Subcutaneous adipose tissue (tissue), 4 donors: ENCODE results near the gene GNAI3. TPM values are rescaled to one million over a fixed set of nuclear protein-coding genes. Genes with fewer than 3 reads are reported as not detected.

ENCODE experiments used
- total RNA-seq, 4 donors: library from RNA; depleted of rRNA; stranded (reverse); fragments of >200 nt; gene quantifications; one replicate each; pipeline ENCODE4 v1.1.0, GENCODE V29; 2016
- TF ChIP-seq, protein P1 (sequence below): fragments of 450-650 bp; IDR thresholded peaks from one replicate; pipeline ENCODE4 v1.5.1; 2016; ENCODE audit warnings: low read depth, mild to moderate bottlenecking, control low read depth, antibody characterized with exemption, moderate library complexity

The GNAI3 gene
- 1 to 10 TPM; 5.7 to 9.1 (median 7.9) TPM for total RNA-seq

DNA sequence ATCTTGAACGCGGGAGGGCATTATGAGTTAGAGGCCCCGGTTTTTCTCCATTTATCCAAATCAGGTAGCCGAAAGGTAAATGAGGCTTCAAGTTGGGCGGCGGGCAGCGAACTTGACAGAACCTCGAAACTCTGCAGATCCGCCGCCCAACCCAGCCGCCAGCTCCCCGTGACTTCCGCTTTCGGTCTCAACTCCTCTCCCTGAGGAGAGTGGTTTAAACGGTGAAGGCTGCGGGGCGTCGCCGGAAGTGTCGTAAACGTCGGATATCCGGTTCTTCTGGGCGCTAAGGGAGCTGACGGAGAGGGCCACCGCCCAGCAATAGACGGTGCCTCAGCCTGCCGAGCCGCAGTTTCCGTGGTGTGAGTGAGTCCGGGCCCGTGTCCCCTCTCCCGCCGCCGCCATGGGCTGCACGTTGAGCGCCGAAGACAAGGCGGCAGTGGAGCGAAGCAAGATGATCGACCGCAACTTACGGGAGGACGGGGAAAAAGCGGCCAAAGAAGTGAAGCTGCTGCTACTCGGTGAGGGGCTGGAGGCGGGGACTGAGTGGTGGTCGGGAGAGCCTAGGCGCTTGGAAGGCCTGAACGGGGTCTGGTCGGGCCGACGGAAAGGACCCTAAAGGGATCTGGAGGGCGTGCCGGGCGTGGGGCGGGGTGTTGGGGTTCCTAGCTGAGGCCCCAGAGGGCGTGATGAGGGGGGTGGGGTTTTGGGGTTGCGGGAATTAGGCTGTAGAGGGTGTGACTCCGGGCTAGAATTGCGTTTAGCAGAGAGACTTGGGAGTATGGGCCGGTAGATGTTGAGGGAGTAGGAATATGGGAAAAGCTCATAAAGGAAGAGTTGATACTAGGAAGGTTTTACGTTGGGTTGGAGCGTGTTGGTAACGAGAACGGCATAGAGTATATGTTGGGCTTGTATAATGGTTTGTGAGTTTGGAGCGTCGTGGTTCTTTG lies at the start of gene GNAI3:
TSS of gene GNAI3 (plus strand) at position 295 of the 947 bp plus-strand sequence. CDS start at position 401, 106 bp downstream.
- TF ChIP-seq, protein P1, sequence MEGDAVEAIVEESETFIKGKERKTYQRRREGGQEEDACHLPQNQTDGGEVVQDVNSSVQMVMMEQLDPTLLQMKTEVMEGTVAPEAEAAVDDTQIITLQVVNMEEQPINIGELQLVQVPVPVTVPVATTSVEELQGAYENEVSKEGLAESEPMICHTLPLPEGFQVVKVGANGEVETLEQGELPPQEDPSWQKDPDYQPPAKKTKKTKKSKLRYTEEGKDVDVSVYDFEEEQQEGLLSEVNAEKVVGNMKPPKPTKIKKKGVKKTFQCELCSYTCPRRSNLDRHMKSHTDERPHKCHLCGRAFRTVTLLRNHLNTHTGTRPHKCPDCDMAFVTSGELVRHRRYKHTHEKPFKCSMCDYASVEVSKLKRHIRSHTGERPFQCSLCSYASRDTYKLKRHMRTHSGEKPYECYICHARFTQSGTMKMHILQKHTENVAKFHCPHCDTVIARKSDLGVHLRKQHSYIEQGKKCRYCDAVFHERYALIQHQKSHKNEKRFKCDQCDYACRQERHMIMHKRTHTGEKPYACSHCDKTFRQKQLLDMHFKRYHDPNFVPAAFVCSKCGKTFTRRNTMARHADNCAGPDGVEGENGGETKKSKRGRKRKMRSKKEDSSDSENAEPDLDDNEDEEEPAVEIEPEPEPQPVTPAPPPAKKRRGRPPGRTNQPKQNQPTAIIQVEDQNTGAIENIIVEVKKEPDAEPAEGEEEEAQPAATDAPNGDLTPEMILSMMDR: no peak

GRCh38 chr1:109499081-109499480 lies 49.3 kb upstream of the GNAI3 start:
- TF ChIP-seq, protein P1: no peak

DNA sequence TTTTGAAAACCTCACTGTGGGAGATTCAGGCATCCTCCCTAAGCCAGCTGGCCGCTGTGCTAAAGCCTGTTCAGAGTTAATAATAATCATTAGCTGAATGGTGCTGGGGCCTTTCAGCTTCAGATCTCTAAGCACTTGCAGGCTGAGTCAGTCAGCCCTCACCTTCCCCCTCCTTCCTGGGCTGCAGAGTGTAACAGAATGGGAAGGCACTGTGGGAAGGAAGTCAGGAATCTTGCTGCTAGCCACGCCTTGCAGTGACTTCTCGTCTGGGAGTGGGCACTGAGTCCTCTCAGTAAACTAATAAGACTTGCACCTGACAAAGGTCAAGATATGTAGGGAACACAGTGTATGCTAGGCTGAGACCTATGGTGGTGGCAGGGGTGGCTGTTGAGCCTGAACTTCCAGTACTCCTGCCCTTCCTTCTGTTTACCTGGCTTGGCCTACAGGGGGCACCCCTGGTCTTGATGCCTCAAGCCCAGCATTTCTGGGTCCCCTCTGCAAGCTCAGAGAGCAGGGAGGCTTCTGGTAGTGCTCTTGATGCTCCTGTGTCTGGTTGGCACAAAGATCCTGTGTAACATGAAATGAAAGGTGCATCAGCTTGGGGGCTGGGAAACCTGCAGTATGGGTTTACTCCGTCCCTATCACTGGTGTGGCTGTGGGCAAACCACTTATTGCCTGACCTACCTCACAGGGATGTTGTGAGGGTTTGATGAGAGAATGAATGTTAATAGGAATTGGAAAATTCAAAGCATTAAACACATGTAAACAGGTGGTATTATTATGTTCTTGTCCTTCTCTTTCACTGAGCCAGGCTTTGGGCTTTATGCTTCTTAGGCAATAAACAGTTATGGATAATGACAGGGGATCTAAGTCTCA lies 48.5 kb upstream of the GNAI3 start:
- TF ChIP-seq, protein P1: no peak

DNA sequence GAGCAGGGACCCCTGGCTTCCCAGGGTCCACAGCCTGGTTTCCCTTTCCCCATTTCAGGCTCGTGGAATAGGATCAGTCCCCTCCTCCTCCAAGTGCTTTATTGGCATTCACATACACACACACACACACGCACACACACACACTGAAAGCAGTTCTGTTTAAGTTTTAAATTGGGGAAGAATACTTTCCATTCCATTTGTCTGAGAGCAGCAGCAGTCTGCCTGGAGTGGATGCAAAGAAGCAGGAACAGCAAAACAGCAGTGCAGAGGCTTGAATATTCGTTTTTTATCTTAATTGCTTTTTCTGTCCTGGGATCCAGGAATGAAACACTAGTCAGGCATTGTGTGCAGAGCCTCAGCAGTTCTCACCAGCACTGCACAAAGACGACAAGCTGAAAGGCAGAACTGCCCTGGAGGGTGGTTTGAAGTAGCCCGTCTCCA lies 47.5 kb upstream of the GNAI3 start:
- TF ChIP-seq, protein P1: no peak

GRCh38 chr1:109501644-109502363 lies 46.6 kb upstream of the GNAI3 start:
- TF ChIP-seq, protein P1: no peak

DNA sequence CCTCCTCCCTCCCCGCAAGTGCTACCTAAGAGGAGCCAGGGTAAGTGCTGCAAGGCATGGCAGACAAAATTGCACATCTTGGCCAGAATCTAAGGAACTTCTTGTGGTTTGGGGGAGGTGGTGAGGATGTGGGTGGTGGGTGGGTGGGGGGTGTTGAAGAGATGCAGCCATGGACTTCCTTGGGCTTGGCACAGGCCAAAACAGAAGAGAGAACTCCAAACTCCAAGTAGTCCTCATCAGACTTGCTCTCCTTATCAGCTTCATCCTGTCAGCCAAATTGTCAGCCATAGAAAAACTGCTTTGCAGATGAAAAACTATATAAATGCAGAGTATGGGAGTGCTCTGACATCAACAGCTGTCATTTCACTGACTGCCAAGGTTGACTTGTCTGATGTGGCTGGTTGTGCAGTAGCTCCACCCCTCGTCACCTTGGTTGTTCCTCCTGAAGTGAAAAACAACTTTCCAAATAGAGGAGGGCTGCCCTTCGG lies 46.0 kb upstream of the GNAI3 start:
- TF ChIP-seq, protein P1: no peak
